GM19463 (cell line): Measurements from ENCODE around the gene TGIF2.
"Not testable (repeated sequence)": the region's sequence is repeated elsewhere in the genome, so short reads cannot be mapped to it uniquely, and the experiment has no call there.

Experiments
- ATAC-seq: cut with Tn5 transposase; IDR thresholded peaks from one replicate; pipeline ENCODE4 v1.9.1; 2021; ENCODE audit warnings: mild to moderate bottlenecking, moderate library complexity; ENCODE audit not compliant: unreplicated experiment

The TGIF2 gene

GRCh38 chr20:36607586-36608387, 34.4 kb downstream of the TGIF2 start:
- ATAC-seq, result no peak

- not testable (repeated sequence) for ATAC-seq
Measured at GRCh38 chr20:36608388-36608728, 35.0 kb downstream of the TGIF2 start.

GRCh38 chr20:36611625-36612024, 38.2 kb downstream of the TGIF2 start:
- ATAC-seq, result no peak

GRCh38 chr20:36613974-36614373, 40.6 kb downstream of the TGIF2 start:
- no peak for ATAC-seq

GRCh38 chr20:36614781-36615557, 41.6 kb downstream of the TGIF2 start:
- no peak for ATAC-seq

- no peak for ATAC-seq
Measured at GRCh38 chr20:36620917-36621316, 47.5 kb downstream of the TGIF2 start.

GRCh38 chr20:36623444-36623843, 50.0 kb downstream of the TGIF2 start:
- no peak for ATAC-seq

- no peak for ATAC-seq
Measured at GRCh38 chr20:36624068-36624943, 50.9 kb downstream of the TGIF2 start.

GRCh38 chr20:36624944-36625324, 51.5 kb downstream of the TGIF2 start:
- no peak for ATAC-seq

- ATAC-seq, result no peak
Measured at GRCh38 chr20:36628076-36628475, 54.7 kb downstream of the TGIF2 start.

GRCh38 chr20:36629719-36630681, 56.6 kb downstream of the TGIF2 start:
- ATAC-seq, result no peak

GRCh38 chr20:36631646-36632045, 58.2 kb downstream of the TGIF2 start:
- ATAC-seq, result no peak

- no peak for ATAC-seq
Measured at GRCh38 chr20:36632147-36632486, 58.7 kb downstream of the TGIF2 start.

GRCh38 chr20:36632487-36633284, 59.3 kb downstream of the TGIF2 start:
- ATAC-seq, result no peak

GRCh38 chr20:36633285-36633772, 59.9 kb downstream of the TGIF2 start:
- ATAC-seq, result no peak

- no peak for ATAC-seq
Measured at GRCh38 chr20:36634342-36634741, 60.9 kb downstream of the TGIF2 start.

- ATAC-seq, result not testable (repeated sequence)
Measured at GRCh38 chr20:36638876-36639400, 65.5 kb downstream of the TGIF2 start.

GRCh38 chr20:36641506-36641843, 68.1 kb downstream of the TGIF2 start:
- ATAC-seq, result no peak

- no peak for ATAC-seq
Measured at GRCh38 chr20:36642136-36642535, 68.7 kb downstream of the TGIF2 start.
